HepG2 (cell line): ENCODE results near the gene GPRC5B. TPM values are rescaled to one million over a fixed set of nuclear protein-coding genes. Genes with fewer than 3 reads are reported as not detected.

Experiments used
- ATAC-seq: fragments of 200-7000 bp; cut with Tn5 transposase; 3 replicates; pipeline ENCODE4 v1.9.1; 2020; ENCODE audit warnings: mild to moderate bottlenecking, moderate library complexity
- BruUV-seq: library from RNA; stranded (reverse); fragments of 400-500 nt; replicated peaks from 2 replicates; lab custom pipeline; 2021; lab: Mats Ljungman, UMichigan
- CTCF ChIA-PET: fragments of 300-600 bp; formaldehyde crosslinking; extraction: SDS; loops from one replicate; lab custom pipeline; 2021; ENCODE audit warnings: low total read pairs, inconsistent platforms, low intra/inter-chr PET ratio; lab: Yijun Ruan, JAX
- POLR2A ChIA-PET: fragments of 350-600 bp; sonication (Branson Sonifier 250); formaldehyde crosslinking; loops from one replicate; lab custom pipeline; 2020; ENCODE audit warnings: antibody characterized with exemption, inconsistent platforms; lab: Yijun Ruan, JAX
- DNase-seq: peaks from one replicate; pipeline ENCODE4 v3.0.0-alpha.2; 2015; ENCODE audit warnings: low spot score
- FAIRE-seq: peaks from 3 replicates; lab custom pipeline; 2011; peaks lifted over from hg19 to GRCh38; lab: Jason Lieb, UNC
- H2AFZ ChIP-seq: one replicate; pipeline ENCODE4 v1.6.1; 2011; ENCODE audit warnings: low read length, inconsistent platforms
- H3K27ac ChIP-seq: fragments of 300-600 bp; 3 replicates; pipeline ENCODE4 v1.8.0; 2011; ENCODE audit warnings: mixed run types, mild to moderate bottlenecking, mixed read lengths, low read length, inconsistent platforms; ENCODE audit not compliant: insufficient read depth; ENCODE audit errors: extremely low read length
- H3K27me3 ChIP-seq, 2 experiments: fragments of 200-600 bp in 1 of 2; 2 replicates in 1 of 2; 3 replicates in 1 of 2; pipeline versions ENCODE4 v1.6.0 to v1.8.0; 2011; ENCODE audit warnings: low read length in 2 of 2, mild to moderate bottlenecking in 2 of 2, moderate library complexity in 2 of 2, inconsistent platforms in 1 of 2; ENCODE audit not compliant: insufficient read depth in 2 of 2, control insufficient read depth in 1 of 2
- H3K36me3 ChIP-seq, 2 experiments: fragments of 200-600 bp in 1 of 2; replicated peaks in 1 of 2; 2 replicates in 1 of 2; 3 replicates in 1 of 2; pipeline versions ENCODE4 v1.5.1 to v1.8.0; 2011; ENCODE audit warnings: low read length in 2 of 2, inconsistent platforms in 1 of 2; ENCODE audit not compliant: insufficient read depth in 2 of 2, control insufficient read depth in 1 of 2
- H3K4me1 ChIP-seq: 2 replicates; pipeline ENCODE4 v1.5.1; 2012; ENCODE audit warnings: low read length, inconsistent platforms; ENCODE audit not compliant: insufficient read depth
- H3K4me2 ChIP-seq: 2 replicates; pipeline ENCODE4 v1.6.0; 2011; ENCODE audit warnings: low read depth, low read length, inconsistent platforms
- H3K4me3 ChIP-seq, 3 experiments: fragments of 200-600 bp in 1 of 3; sonication (generic), shearing (Covaris generic) in 1 of 3; replicated peaks in 1 of 3; 2 replicates each; pipeline ENCODE4 v1.5.1; 2011 to 2016; ENCODE audit warnings: low read length in 3 of 3, inconsistent platforms in 2 of 3, low read depth in 2 of 3, mild to moderate bottlenecking in 2 of 3, control low read depth in 1 of 3, mixed read lengths in 1 of 3; ENCODE audit not compliant: insufficient read depth in 1 of 3
- H3K79me2 ChIP-seq: one replicate; pipeline ENCODE4 v1.6.1; 2011; ENCODE audit warnings: low read length, inconsistent platforms; ENCODE audit not compliant: insufficient read depth
- H3K9ac ChIP-seq: 2 replicates; pipeline ENCODE4 v1.6.0; 2011; ENCODE audit warnings: mild to moderate bottlenecking, low read depth, low read length, inconsistent platforms; ENCODE audit not compliant: insufficient read depth
- H3K9me3 ChIP-seq: 2 replicates; pipeline ENCODE4 v1.5.1; 2012; ENCODE audit warnings: mild to moderate bottlenecking, low read length
- H4K20me1 ChIP-seq: 2 replicates; pipeline ENCODE4 v1.6.0; 2011; ENCODE audit warnings: inconsistent platforms, mild to moderate bottlenecking, low read length, moderate library complexity; ENCODE audit not compliant: insufficient read depth
- BHLHE40 ChIP-seq: IDR thresholded peaks from 2 replicates; pipeline ENCODE4 v1.6.1; 2011; ENCODE audit warnings: low read length, improper control_type of control experiment
- HOXA3 ChIP-seq: sonication (generic); formaldehyde crosslinking; IDR thresholded peaks from 2 replicates; pipeline ENCODE4 v1.5.0; 2020; ENCODE audit warnings: missing genetic modification reagents
- IKZF1 ChIP-seq: fragments of 450-650 bp; IDR thresholded peaks from 2 replicates; pipeline ENCODE4 v1.7.1; 2016
- KDM5A ChIP-seq: fragments of 200-600 bp; sonication (generic); IDR thresholded peaks from 2 replicates; pipeline ENCODE4 v1.7.0; 2018; ENCODE audit warnings: antibody characterized with exemption, mild to moderate bottlenecking, low read length, borderline replicate concordance
- MYPOP ChIP-seq: sonication (generic); formaldehyde crosslinking; IDR thresholded peaks from 2 replicates; pipeline ENCODE4 v1.8.1; 2023; ENCODE audit warnings: mild to moderate bottlenecking, moderate library complexity, missing genetic modification reagents
- PHF5A ChIP-seq: IDR thresholded peaks from one replicate; pipeline ENCODE4 v1.6.1; 2018; ENCODE audit warnings: low read depth, missing genetic modification reagents; ENCODE audit not compliant: unreplicated experiment
- RFX3 ChIP-seq: IDR thresholded peaks from 2 replicates; pipeline ENCODE4 v1.6.1; 2016; ENCODE audit warnings: missing biosample characterization, missing genetic modification reagents
- ZBTB33 ChIP-seq: sonication (generic); formaldehyde crosslinking; IDR thresholded peaks from 2 replicates; pipeline ENCODE4 v1.4.0; 2020; ENCODE audit warnings: missing genetic modification reagents
- ZC3H4 ChIP-seq: sonication (generic); formaldehyde crosslinking; IDR thresholded peaks from 2 replicates; pipeline ENCODE4 v1.4.0; 2020; ENCODE audit warnings: missing genetic modification reagents, borderline replicate concordance
- ZNF431 ChIP-seq: sonication (generic); formaldehyde crosslinking; IDR thresholded peaks from 2 replicates; pipeline ENCODE4 v1.9.0; 2022; ENCODE audit warnings: missing genetic modification reagents, low read depth, mild to moderate bottlenecking, borderline replicate concordance
- ZNF547 ChIP-seq: sonication (generic); formaldehyde crosslinking; IDR thresholded peaks from 2 replicates; pipeline ENCODE4 v1.5.1; 2020; ENCODE audit warnings: mild to moderate bottlenecking, missing genetic modification reagents
- ZNF563 ChIP-seq: sonication (generic); formaldehyde crosslinking; IDR thresholded peaks from 2 replicates; pipeline ENCODE4 v1.8.0; 2022; ENCODE audit warnings: mild to moderate bottlenecking, moderate library complexity, missing genetic modification reagents
- ZNF605 ChIP-seq: sonication (generic); formaldehyde crosslinking; IDR thresholded peaks from 2 replicates; pipeline ENCODE4 v1.8.0; 2022; ENCODE audit warnings: mild to moderate bottlenecking, missing genetic modification reagents
- ZNF607 ChIP-seq: sonication (generic); formaldehyde crosslinking; IDR thresholded peaks from 2 replicates; pipeline ENCODE4 v1.5.1; 2020; ENCODE audit warnings: missing genetic modification reagents, mild to moderate bottlenecking, borderline replicate concordance
- ZNF619 ChIP-seq: sonication (generic); formaldehyde crosslinking; IDR thresholded peaks from 2 replicates; pipeline ENCODE4 v1.4.0; 2020; ENCODE audit warnings: mild to moderate bottlenecking, missing genetic modification reagents
- ZNF629 ChIP-seq: sonication (generic); formaldehyde crosslinking; conservative IDR thresholded peaks from 2 replicates; pipeline ENCODE4 v1.5.0; 2020; ENCODE audit warnings: missing genetic modification reagents
- ZNF788 ChIP-seq: sonication (generic); formaldehyde crosslinking; IDR thresholded peaks from 2 replicates; pipeline ENCODE4 v1.5.0; 2020; ENCODE audit warnings: mild to moderate bottlenecking, missing genetic modification reagents, borderline replicate concordance
- WGBS: methylation state at CpG from one replicate; pipeline ENCODE4 v1.1.6; 2017; ENCODE audit warnings: low lambda C conversion rate; 5-methylcytosine and 5-hydroxymethylcytosine counted together
- in situ Hi-C: cut with HindIII; loops from 2 replicates; pipeline ENCODE4 v1.10.0; 2017; ENCODE audit warnings: low pct_unique_long_range_greater_than_20kb; ENCODE audit not compliant: extremely low pct_ligation_motif_present
- intact Hi-C: fragments of 100-400 bp; cut with micrococcal nuclease; formaldehyde crosslinking; loops from one replicate; pipeline ENCODE4 v1.10.0; 2022; ENCODE audit not compliant: unreplicated experiment
- polyA plus RNA-seq, 8 experiments: library from polyadenylated mRNA; depleted of rRNA in 3 of 8; stranded (reverse) in 7 of 8; unstranded in 1 of 8; fragments of >200 nt; fragmentation: Illumina TruSeq in 4 of 8; extraction: Trizol in 4 of 8; gene quantifications; 2 replicates each; pipeline versions ENCODE4 v1.2.1 to v1.2.3, GENCODE V29; 2011 to 2016; ENCODE audit warnings: low read depth in 4 of 8, missing spikeins in 1 of 8, mixed read lengths in 1 of 8; ENCODE audit not compliant: insufficient read depth in 1 of 8
- total RNA-seq, 5 experiments: library from RNA; depleted of rRNA; stranded (reverse); fragments of >200 nt; fragmentation: Illumina TruSeq; extraction: Trizol; gene quantifications; 2 replicates each; pipeline ENCODE4 v1.2.3, GENCODE V29; 2016; ENCODE audit warnings: low read depth in 1 of 5

Gene GPRC5B
- total and polyA plus RNA-seq, 2 of the 13 experiments (the other 11 are each of a cell fraction or from before 2014, with no cell fraction given), result 0.46 to 0.53 TPM

GRCh38 chr16:19881028-19881427 is 3.6 kb downstream of the GPRC5B start:
- ChIA-PET CTCF (no interaction called here), POLR2A (no interaction called here)
- no peaks in the 10 kb centered on the region for H3K36me3 ChIP-seq
- H3K9me3 ChIP-seq, result no peaks in the 10 kb centered on the region
- peaks cover 11 to 36% of the 10 kb centered on the region in 2 experiments for H3K27me3 ChIP-seq
- in situ Hi-C loops, result no loop called here
- peaks cover 18% of the 10 kb centered on the region for H3K4me1 ChIP-seq
- H3K27ac ChIP-seq, result no peak overlapping the region
- BruUV-seq, result no TSS peak
- intact Hi-C loops, result loop anchor here (5.0 kb wide), 1 partner anchor 179 kb away; no protein-coding TSS in a partner anchor
- no peak overlapping the region for H3K4me2 ChIP-seq
- peak; percentile 74 for TF ChIP-seq ZNF629 (CRISPR knock-in tag)
- no peak for TF ChIP-seq PHF5A (CRISPR knock-in tag)
- TF ChIP-seq ZNF431 (CRISPR knock-in tag), result no peak
- no peak overlapping the region for H3K9ac ChIP-seq
- H2AFZ ChIP-seq, result no peak overlapping the region
- ATAC-seq (no peak), DNase-seq (no peak), FAIRE-seq (no peak)
- no peaks in the 10 kb centered on the region; the same call in 1 of the 2 replicates for H4K20me1 ChIP-seq
- no peaks in the 10 kb centered on the region for H3K79me2 ChIP-seq
- H3K4me3 ChIP-seq, result no peak overlapping the region
- WGBS, result 72% methylated on average over 7 of the region's 7 CpGs

GRCh38 chr16:19879241-19879792 is 5.3 kb downstream of the GPRC5B start:
- peaks cover 17% of the 10 kb centered on the region for H3K4me1 ChIP-seq
- DNase-seq (peak; percentile 28), ATAC-seq (peak; percentile 68), FAIRE-seq (peak; percentile 66)
- ChIA-PET POLR2A (no interaction called here), CTCF (no interaction called here)
- H2AFZ ChIP-seq, result no peak overlapping the region
- intact Hi-C loops, result no loop called here
- H3K79me2 ChIP-seq, result no peaks in the 10 kb centered on the region
- no peaks in the 10 kb centered on the region for H3K36me3 ChIP-seq
- H3K4me2 ChIP-seq, result no peak overlapping the region
- no peak overlapping the region for H3K9ac ChIP-seq
- WGBS, result 56% methylated on average over 13 of the region's 13 CpGs
- H3K4me3 ChIP-seq, result no peak overlapping the region
- no TSS peak for BruUV-seq
- no peaks in the 10 kb centered on the region for H3K9me3 ChIP-seq
- no peaks in the 10 kb centered on the region for H4K20me1 ChIP-seq
- in situ Hi-C loops, result no loop called here
- H3K27ac ChIP-seq, result no peak overlapping the region
- H3K27me3 ChIP-seq, result peaks cover 9 to 27% of the 10 kb centered on the region in 2 experiments
- no peak for TF ChIP-seq ZBTB33 (CRISPR knock-in tag)
- no peak for TF ChIP-seq ZNF563 (CRISPR knock-in tag)
- TF ChIP-seq PHF5A (CRISPR knock-in tag), result no peak
- no peak for TF ChIP-seq ZNF547 (CRISPR knock-in tag)
- TF ChIP-seq KDM5A, result no peak
- no peak for TF ChIP-seq ZC3H4 (CRISPR knock-in tag)
- 0 out of 2 replicates have a peak, but pooled peaks have one; percentile 36 for TF ChIP-seq ZNF788 (CRISPR knock-in tag)
- TF ChIP-seq HOXA3 (CRISPR knock-in tag), result no peak
- TF ChIP-seq IKZF1, result no peak
- TF ChIP-seq ZNF605 (CRISPR knock-in tag), result no peak
- TF ChIP-seq MYPOP (CRISPR knock-in tag), result no peak
- no peak for TF ChIP-seq RFX3 (CRISPR knock-in tag)
- 0 out of 2 replicates have a peak, but pooled peaks have one; percentile 50 for TF ChIP-seq ZNF619 (CRISPR knock-in tag)
- no peak for TF ChIP-seq ZNF607
- peak; percentile 55 for TF ChIP-seq BHLHE40
